Activated B cell treated with CpG ODN at 0.5 μM for 24 hours (primary cell): Measurements from ENCODE around the gene PTPN7. TPM values are rescaled to one million over a fixed set of nuclear protein-coding genes. Genes with fewer than 3 reads are reported as not detected.
"Not testable (repeated sequence)": the region's sequence is repeated elsewhere in the genome, so short reads cannot be mapped to it uniquely, and the experiment has no call there.

Experiments
- ATAC-seq: fragments of 200-7000 bp; cut with Tn5 transposase; one replicate; pipeline ENCODE4 v1.10.0; 2021; ENCODE audit warnings: low read depth, mild to moderate bottlenecking, moderate library complexity
- CTCF ChIA-PET: fragments of 350-600 bp; sonication (Branson Sonifier 250); formaldehyde crosslinking; loops from one replicate; lab custom pipeline; 2021; ENCODE audit warnings: antibody characterized with exemption; lab: Charles Lee
- POLR2A ChIA-PET: fragments of 350-600 bp; sonication (Branson Sonifier 250); formaldehyde crosslinking; loops from one replicate; lab custom pipeline; 2021; ENCODE audit warnings: antibody characterized with exemption; lab: Charles Lee
- DNase-seq: peaks from one replicate; pipeline ENCODE4 v3.0.0; 2022
- H3K27ac Mint-ChIP-seq: one replicate; pipeline ENCODE4 v1.8.0; 2020; ENCODE audit warnings: mixed read lengths
- H3K27me3 Mint-ChIP-seq: one replicate; pipeline ENCODE4 v1.8.0; 2021; ENCODE audit warnings: mixed read lengths
- H3K36me3 Mint-ChIP-seq: one replicate; pipeline ENCODE4 v1.8.0; 2021; ENCODE audit warnings: low read depth, mixed read lengths
- H3K4me1 Mint-ChIP-seq: one replicate; pipeline ENCODE4 v1.8.0; 2021; ENCODE audit warnings: mixed read lengths
- H3K4me3 Mint-ChIP-seq: one replicate; pipeline ENCODE4 v1.8.0; 2020; ENCODE audit warnings: mild to moderate bottlenecking, mixed read lengths
- H3K9me3 Mint-ChIP-seq: one replicate; pipeline ENCODE4 v1.8.0; 2020; ENCODE audit warnings: mixed read lengths
- CTCF ChIP-seq: fragments of 200-600 bp; IDR thresholded peaks from one replicate; pipeline ENCODE4 v1.8.0; 2022; ENCODE audit warnings: antibody characterized with exemption, mild to moderate bottlenecking
- intact Hi-C: fragments of 100-400 bp; cut with micrococcal nuclease; formaldehyde crosslinking; loops from one replicate; pipeline ENCODE4 v1.15.1; 2024
- total RNA-seq: library from RNA; stranded (reverse); gene quantifications from 2 replicates; pipeline ENCODE4 v1.2.3, GENCODE V29; 2022

PTPN7 gene
- total RNA-seq, 1 donor from 2014 or later = 31.0 TPM

- DNase-seq = no peak
- Mint-ChIP-seq H3K9me3 (no peaks in the 10 kb centered on the region), H3K4me1 (peaks cover 47% of the 10 kb centered on the region), H3K4me3 (peak overlapping the region; percentile 85), H3K27me3 (no peaks in the 10 kb centered on the region), H3K36me3 (peaks cover 30% of the 10 kb centered on the region), H3K27ac (peak overlapping the region; percentile 77)
- TF ChIP-seq CTCF = no peak
- intact Hi-C loops = loop anchor here (10.0 kb wide), 1 partner anchor 880 kb away; the partner anchor contains the start of gene PPFIA4
- no peak for ATAC-seq
- CTCF ChIA-PET = interaction anchor here (1.5 to 2.3 kb wide), 2 partner anchors 10 to 48 kb away, joined by 4 to 6 read pairs; partner anchors contain the start of gene LGR6
- POLR2A ChIA-PET = interaction anchor here (1.4 to 3.4 kb wide), 2 partner anchors 15 to 18 kb away, joined by 5 to 29 read pairs; partner anchors contain the start of gene PTPN7
These were observed 15.2 kb downstream of the PTPN7 start for GRCh38 chr1:202145068-202145743.

DNA sequence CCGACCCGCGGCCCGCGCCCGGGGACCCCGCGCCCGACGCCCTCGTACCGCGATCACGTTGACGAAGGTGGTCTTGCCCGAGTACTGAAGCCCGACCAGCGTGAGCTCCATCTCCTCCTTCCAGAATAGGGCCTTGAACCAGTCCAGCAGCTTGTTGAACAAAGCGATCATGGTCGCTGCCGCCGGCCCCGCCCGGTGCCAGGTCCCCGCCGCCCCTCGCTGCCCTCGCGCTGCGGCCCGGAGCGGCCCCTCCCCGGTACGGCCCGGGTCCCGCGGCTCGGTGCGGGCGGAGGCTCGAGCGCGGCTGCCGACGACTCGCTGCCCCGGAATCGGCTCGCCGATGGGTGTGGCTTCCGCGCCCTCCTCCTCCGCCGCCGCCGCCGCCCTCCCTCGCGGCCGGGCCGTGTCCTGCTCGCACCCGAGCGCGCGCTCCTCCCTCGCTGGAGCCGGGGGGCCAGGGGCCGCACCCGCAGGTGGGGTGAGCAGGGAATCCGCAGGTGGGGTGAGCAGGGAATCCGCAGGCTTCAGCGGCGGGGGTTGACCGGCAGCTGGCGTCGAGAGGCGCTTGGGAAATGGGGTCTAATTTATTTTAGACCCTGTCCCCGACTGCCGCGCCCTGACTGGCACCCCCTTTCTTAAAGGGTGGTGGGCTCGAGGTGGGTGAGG lies 15.9 kb downstream of the PTPN7 start, which contains the start of gene ARL8A:
Gene ARL8A, minus strand, starts transcription at position 336 of the 666 bp plus-strand sequence. Its CDS starts 165 bp downstream, at position 171.
- intact Hi-C loops = loop anchor here (10.0 kb wide), 1 partner anchor 880 kb away; the partner anchor contains the start of gene PPFIA4
- Mint-ChIP-seq H3K4me1 (peaks cover 48% of the 10 kb centered on the region), H3K36me3 (peaks cover 26% of the 10 kb centered on the region), H3K4me3 (peak within 1 kb of the TSS; percentile 93), H3K27me3 (no peaks in the 10 kb centered on the region), H3K9me3 (no peaks in the 10 kb centered on the region), H3K27ac (peak within 1 kb of the TSS; percentile 96)
- POLR2A ChIA-PET = interaction anchor here (0.6 to 3.4 kb wide), 3 partner anchors 15 to 862 kb away, joined by 3 to 29 read pairs (median 5); partner anchors contain the start of genes PTPN7 and TMEM183A
- CTCF ChIA-PET = no interaction called here
- TF ChIP-seq CTCF = no peak
- DNase-seq (peak; percentile 73), ATAC-seq (peak; percentile 75)

DNA sequence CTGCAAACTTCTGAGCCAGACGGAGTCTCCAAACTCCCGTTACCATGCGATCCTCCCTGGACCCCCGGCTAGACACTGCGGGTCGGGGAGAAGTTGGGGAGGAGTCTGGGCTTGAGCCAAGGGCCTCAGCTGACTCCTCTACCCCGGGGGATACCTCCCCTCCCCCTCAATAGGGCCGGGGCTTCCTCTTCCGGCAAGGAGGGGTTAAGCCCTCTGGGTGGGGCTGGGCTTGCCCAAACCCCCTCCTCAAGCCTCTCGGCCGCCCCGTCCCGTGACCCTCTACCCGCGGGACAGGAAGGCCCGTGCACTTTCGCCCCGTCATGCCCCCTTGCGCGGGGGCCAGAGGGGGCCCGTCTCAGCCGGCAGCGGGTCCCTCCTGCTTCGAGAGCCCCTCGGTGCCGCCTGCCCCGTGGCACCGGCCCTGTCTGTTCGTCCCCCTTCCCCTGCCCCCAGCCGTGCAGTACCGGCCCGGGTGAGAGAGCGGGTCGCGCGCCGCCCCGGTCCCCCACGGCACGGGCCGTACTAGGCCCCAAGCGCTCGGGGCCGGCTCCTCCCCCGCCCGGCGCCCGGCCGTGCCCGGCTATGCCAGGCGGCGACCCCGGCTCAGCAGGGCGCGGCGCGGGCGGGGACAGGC lies 16.5 kb downstream of the PTPN7 start:
- Mint-ChIP-seq H3K4me1 (peaks cover 50% of the 10 kb centered on the region), H3K36me3 (peaks cover 24% of the 10 kb centered on the region), H3K27ac (peak overlapping the region; percentile 96), H3K27me3 (no peaks in the 10 kb centered on the region), H3K4me3 (peak overlapping the region; percentile 93), H3K9me3 (no peaks in the 10 kb centered on the region)
- POLR2A ChIA-PET = interaction anchor here (0.6 to 3.4 kb wide), 8 partner anchors 11 to 507 kb away, joined by 3 to 29 read pairs (median 5); partner anchors contain the start of genes PTPN7 and RNPEP
- intact Hi-C loops = loop anchor here (1.0 to 10.0 kb wide), 3 partner anchors 9 to 881 kb away; partner anchors contain the start of genes PPFIA4 and PTPN7
- TF ChIP-seq CTCF = no peak
- DNase-seq = peak; percentile 59
- ATAC-seq = peak; percentile 59
- CTCF ChIA-PET = interaction anchor here (1.0 to 1.7 kb wide), 2 partner anchors 11 to 16 kb away, joined by 4 to 6 read pairs; partner anchors contain the start of gene PTPN7

- ATAC-seq = peak; percentile 67
- Mint-ChIP-seq H3K36me3 (peaks cover 26% of the 10 kb centered on the region), H3K9me3 (no peaks in the 10 kb centered on the region), H3K27ac (peak overlapping the region; percentile 96), H3K4me1 (peaks cover 50% of the 10 kb centered on the region), H3K4me3 (peak overlapping the region; percentile 93), H3K27me3 (no peaks in the 10 kb centered on the region)
- CTCF ChIA-PET = interaction anchor here (1.0 to 1.7 kb wide), 2 partner anchors 12 to 17 kb away, joined by 4 to 6 read pairs; partner anchors contain the start of gene PTPN7
- DNase-seq = no peak
- intact Hi-C loops = loop anchor here (1.0 to 10.0 kb wide), 3 partner anchors 8 to 882 kb away; partner anchors contain the start of genes PPFIA4 and PTPN7
- TF ChIP-seq CTCF = no peak
- POLR2A ChIA-PET = interaction anchor here (0.6 to 3.4 kb wide), 8 partner anchors 12 to 507 kb away, joined by 3 to 29 read pairs (median 6); partner anchors contain the start of genes PTPN7 and RNPEP
These were observed 17.2 kb downstream of the PTPN7 start for GRCh38 chr1:202143011-202143767.

DNA sequence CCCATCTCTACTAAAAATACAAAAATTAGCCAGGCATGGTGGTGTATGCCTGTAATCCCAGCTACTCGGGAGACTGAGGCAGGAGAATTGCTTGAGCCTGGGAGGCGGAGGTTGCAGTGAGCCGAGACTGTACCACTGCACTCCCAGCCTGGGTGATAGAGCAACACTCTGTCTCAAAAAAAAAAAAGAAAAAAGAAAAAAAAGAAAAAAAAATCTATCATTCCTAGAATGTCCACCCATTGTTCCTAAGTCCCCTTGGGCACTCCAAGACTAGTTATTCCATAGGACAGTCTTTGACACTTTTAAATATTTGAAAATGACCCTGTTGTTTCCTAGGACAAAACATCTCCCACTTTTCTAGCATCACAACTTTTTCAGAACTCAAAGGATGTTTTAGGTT lies 18.9 kb downstream of the PTPN7 start:
- peaks cover 44% of the 10 kb centered on the region for H3K4me1 Mint-ChIP-seq
- H3K4me3 Mint-ChIP-seq, POLR2A ChIA-PET: not testable (repeated sequence)

More for the DNA sequence above, 18.9 kb downstream of the PTPN7 start:
- H3K27me3 Mint-ChIP-seq, DNase-seq, H3K27ac Mint-ChIP-seq, ATAC-seq, H3K9me3 Mint-ChIP-seq, CTCF ChIA-PET: not testable (repeated sequence)
- intact Hi-C loops = loop anchor here (10.0 kb wide), 1 partner anchor 883 kb away; the partner anchor contains the start of gene PPFIA4
- peaks cover 37% of the 10 kb centered on the region for H3K36me3 Mint-ChIP-seq
